Heart right ventricle (tissue), 16 donors: ENCODE data around the gene CFAP97D1. TPM values are rescaled to one million over a fixed set of nuclear protein-coding genes. Genes with fewer than 3 reads are reported as not detected.

Source experiments
- ATAC-seq, 8 donors: fragments of 200-7000 bp; cut with Tn5 transposase; one replicate each; pipeline ENCODE4 v1.9.1; 2020; ENCODE audit warnings: mild to moderate bottlenecking in 8 of 8, moderate library complexity in 8 of 8, moderate number of reproducible peaks in 1 of 8
- DNase-seq, 2 donors: peaks; one replicate each; pipeline ENCODE4 v3.0.0-alpha.2; 2020
- H3K27ac ChIP-seq, 10 donors: fragments of 200-600 bp; sonication (generic) in 2 of 10; one replicate each; pipeline versions ENCODE4 v1.5.0 to v1.8.0; 2020 to 2022; ENCODE audit warnings: mild to moderate bottlenecking in 3 of 10
- H3K27me3 ChIP-seq, 7 donors: fragments of 200-600 bp; one replicate each; pipeline ENCODE4 v1.8.0; 2021 to 2022; ENCODE audit warnings: mild to moderate bottlenecking in 2 of 7
- H3K36me3 ChIP-seq, 9 donors: fragments of 200-600 bp; sonication (generic) in 1 of 9; one replicate each; pipeline versions ENCODE4 v1.5.0 to v1.8.0; 2020 to 2022; ENCODE audit warnings: mild to moderate bottlenecking in 2 of 9
- H3K4me1 ChIP-seq, 9 donors: fragments of 200-600 bp; sonication (generic) in 1 of 9; one replicate each; pipeline versions ENCODE4 v1.5.0 to v1.8.0; 2020 to 2022; ENCODE audit warnings: mild to moderate bottlenecking in 4 of 9
- H3K4me3 ChIP-seq, 10 donors: fragments of 200-600 bp; sonication (generic) in 2 of 10; one replicate each; pipeline versions ENCODE4 v1.5.0 to v1.8.0; 2020 to 2022; ENCODE audit warnings: mild to moderate bottlenecking in 7 of 10, moderate library complexity in 2 of 10
- H3K9me3 ChIP-seq, 11 donors: fragments of 200-600 bp in 10 of 11; sonication (generic) in 2 of 11; one replicate each; pipeline versions ENCODE4 v1.5.0 to v1.8.0; 2013 to 2022; ENCODE audit warnings: mild to moderate bottlenecking in 2 of 11, control low read depth in 1 of 11, moderate library complexity in 1 of 11
- CTCF ChIP-seq, 9 donors: fragments of 200-600 bp; sonication (generic) in 2 of 9; IDR thresholded peaks; one replicate each; pipeline versions ENCODE4 v1.5.0 to v1.8.0; 2021 to 2022; ENCODE audit warnings: antibody characterized with exemption in 9 of 9, mild to moderate bottlenecking in 5 of 9, moderate library complexity in 1 of 9
- WGBS, 2 donors: extraction: QIAGEN DNeasy Blood & Tissue Kit; methylation state at CpG; one replicate each; pipeline ENCODE4 v1.1.7; 2013; ENCODE audit warnings: inconsistent platforms in 1 of 2; 5-methylcytosine and 5-hydroxymethylcytosine counted together
- intact Hi-C, 10 donors: fragments of 100-400 bp; cut with DNase I; formaldehyde crosslinking; loops; one replicate each; pipeline versions ENCODE4 v1.11.1 to v1.14.2; 2022
- polyA plus RNA-seq, 2 donors: library from polyadenylated mRNA; stranded (reverse); fragments of 200-250 nt; gene quantifications; one replicate each; pipeline ENCODE4 v1.2.3, GENCODE V29; 2013
- total RNA-seq, 10 donors: library from RNA; stranded (reverse); fragmentation: NEBNext Ultra II Directional in 3 of 10; extraction: Animal tissue kit (Norgen Biotek cat#: 25700) in 3 of 10; gene quantifications; one replicate each; pipeline versions ENCODE4 v1.2.1 to v1.2.4, GENCODE V29; 2021 to 2023
- donor health status: Arrhythmogenic right ventricular cardiomyopathy.
- donor health status: ischemic (EF 13 %, LVEDD 7.1; RV severe dilation, severe dysfunction).
- donor health status: healthy with polysubstance abuse.
- donor health status: DM: no; HTN: yes; CAD: no.
- donor health status: DM: no; HTN: no; CAD: no.
- donor health status: ischemic (EF 25% LVEDD 6.9; RV normal size, moderate dysfunction).
- donor health status: ischemic (EF 25% LVEDD 5.7; RV mildly dilated, moderate dysfunction).
- donor health status: healthy.
- donor health status: DM: yes; HTN: yes; CAD: no.
- donor health status: Ischemic cardiomyopathy.
- donor health status: ischemic (EF 35%, LVEDD 5.7; RV mildly dilated, moderate dysfunction).
- donor health status: nonischemic (EF 11% LVEDD 7.7; RV severe dilation, severe dysfunction).
- donor health status: DM: yes; HTN: yes; CAD: no.
- donor health status: PGD.
- donor health status: ischemic (EF 29% LVEDD 5.4; RV normal size, mild dysfunction).
- donor health status: nonischemic (EF 23%, LVEDD 6.1; RV moderate dilation, normal function).

Gene CFAP97D1
- total and polyA plus RNA-seq, 12 donors: 0.07 to 0.09 (median 0.09) TPM; not detected in 9

DNA sequence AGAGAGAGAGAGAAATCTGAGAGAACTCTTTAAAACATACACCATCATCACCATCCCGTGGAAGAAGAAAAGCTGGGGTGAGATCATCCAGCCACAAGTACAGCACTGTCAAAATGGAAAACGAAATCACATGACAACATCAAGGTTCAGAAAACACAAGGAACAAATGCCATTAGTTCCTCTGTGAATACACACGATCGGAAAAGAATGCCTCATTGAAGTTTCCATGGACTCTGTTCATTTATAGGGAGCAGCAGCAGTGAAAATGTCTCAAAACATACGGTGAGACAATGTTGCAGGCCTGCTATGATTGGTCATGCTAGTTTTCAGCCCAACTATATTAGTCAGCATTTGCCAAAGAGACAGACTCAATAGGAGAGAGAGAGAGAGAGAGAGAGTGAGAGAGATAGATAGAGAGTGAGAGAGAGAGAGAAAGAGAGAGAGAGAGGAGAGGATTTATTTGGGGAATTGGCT, 4.4 kb downstream of the CFAP97D1 start:
- DNase-seq (no peak), ATAC-seq (peak in 1 of 8 donors; percentile 23)
- H3K4me1 ChIP-seq: peaks cover 0 to 27% (median 1%) of the 10 kb centered on the region in 9 donors
- H3K4me3 ChIP-seq: no peak overlapping the region
- 64 to 67% methylated on average over 5 of the region's 5 CpGs for WGBS, 2 donors
- no peak for TF ChIP-seq CTCF (IDR thresholded peaks at IDR 0.05)
- no peaks in the 10 kb centered on the region for H3K9me3 ChIP-seq
- no peaks in the 10 kb centered on the region for H3K27me3 ChIP-seq
- H3K27ac ChIP-seq: peak overlapping the region in 1 of 10 donors; percentile 26
- intact Hi-C loops: loop anchor here in 5 of 10 donors (5.0 to 10.0 kb wide), 3 partner anchors 48 to 63 kb away; partner anchors contain the start of genes CD300LG (in 3 of the 5) and MPP3 (in 2 of the 5)
- no peaks in the 10 kb centered on the region for H3K36me3 ChIP-seq

DNA sequence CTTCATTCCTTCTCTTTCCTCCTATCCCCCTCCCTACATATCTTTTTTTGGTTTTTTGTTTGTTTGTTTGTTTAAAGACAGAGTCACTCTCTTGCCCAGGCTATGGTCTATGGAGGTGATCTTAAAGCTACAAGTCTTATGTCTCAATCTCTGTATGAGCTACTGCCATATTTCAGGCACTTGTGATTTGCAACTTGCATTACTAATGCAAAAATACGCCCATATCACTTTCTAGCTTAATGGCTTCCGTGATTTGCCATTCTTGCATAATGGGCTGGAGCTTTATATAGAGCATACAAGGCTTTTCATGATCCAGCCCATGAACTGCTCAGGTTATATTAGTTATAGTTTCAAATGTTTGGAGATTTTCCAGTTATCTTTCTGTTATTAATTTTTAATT, 7.5 kb downstream of the CFAP97D1 start:
- Histone ChIP-seq H3K4me1 (peaks cover 0 to 13% (median 0%) of the 10 kb centered on the region in 9 donors), H3K9me3 (peaks cover 0 to 2% (median 0%) of the 10 kb centered on the region in 11 donors), H3K27ac (no peak overlapping the region), H3K4me3 (no peak overlapping the region), H3K36me3 (no peaks in the 10 kb centered on the region), H3K27me3 (no peaks in the 10 kb centered on the region)
- intact Hi-C loops: loop anchor here in 2 of 10 donors (10.0 kb wide), 1 partner anchor 57 kb away; the partner anchor contains the start of gene CD300LG (in 2 of the 2)
- WGBS, 2 donors: 62 to 75% methylated on average over 2 of the region's 2 CpGs
- TF ChIP-seq CTCF (IDR thresholded peaks at IDR 0.05): no peak
- DNase-seq: no peak
- no peak for ATAC-seq

GRCh38 chr17:43788540-43788939, 8.3 kb downstream of the CFAP97D1 start:
- no peak for DNase-seq
- Histone ChIP-seq H3K27me3 (no peaks in the 10 kb centered on the region), H3K9me3 (peaks cover 0 to 3% (median 0%) of the 10 kb centered on the region in 11 donors), H3K4me3 (no peak overlapping the region), H3K27ac (no peak overlapping the region), H3K4me1 (peaks cover 0 to 13% (median 0%) of the 10 kb centered on the region in 9 donors), H3K36me3 (no peaks in the 10 kb centered on the region)
- no peak for ATAC-seq
- intact Hi-C loops: loop anchor here in 2 of 10 donors (10.0 kb wide), 1 partner anchor 56 kb away; the partner anchor contains the start of gene CD300LG (in 2 of the 2)
- no peak for TF ChIP-seq CTCF (IDR thresholded peaks at IDR 0.05)
- WGBS, 2 donors: 88% methylated on average over 5 of the region's 5 CpGs

GRCh38 chr17:43789482-43789881, 9.2 kb downstream of the CFAP97D1 start:
- Histone ChIP-seq H3K36me3 (no peaks in the 10 kb centered on the region), H3K9me3 (peaks cover 0 to 3% (median 0%) of the 10 kb centered on the region in 11 donors), H3K27me3 (no peaks in the 10 kb centered on the region), H3K27ac (no peak overlapping the region), H3K4me3 (no peak overlapping the region), H3K4me1 (peaks cover 0 to 10% (median 0%) of the 10 kb centered on the region in 9 donors)
- DNase-seq (no peak), ATAC-seq (no peak)
- intact Hi-C loops: loop anchor here in 2 of 10 donors (10.0 kb wide), 1 partner anchor 55 kb away; the partner anchor contains the start of gene CD300LG (in 2 of the 2)
- TF ChIP-seq CTCF (IDR thresholded peaks at IDR 0.05): no peak
- WGBS, 2 donors: 80 to 96% methylated on average over 1 of the region's 1 CpG
